Testis (tissue), 2 donors: Measurements from ENCODE around the gene HECA.

Experiments used
- POLR2A ChIP-seq: fragments of 450-650 bp; IDR thresholded peaks from one replicate; pipeline ENCODE4 v1.6.1; 2017; ENCODE audit warnings: antibody characterized with exemption, mild to moderate bottlenecking, moderate library complexity
- TF ChIP-seq, protein P1 (sequence below), 3 experiments: fragments of 450-650 bp in 2 of 3; fragments of 200-600 bp in 1 of 3; sonication (generic) in 1 of 3; IDR thresholded peaks; one replicate each; pipeline ENCODE4 v1.5.1; 2016 to 2019; ENCODE audit warnings: antibody characterized with exemption in 3 of 3, mild to moderate bottlenecking in 2 of 3, moderate library complexity in 1 of 3

DNA sequence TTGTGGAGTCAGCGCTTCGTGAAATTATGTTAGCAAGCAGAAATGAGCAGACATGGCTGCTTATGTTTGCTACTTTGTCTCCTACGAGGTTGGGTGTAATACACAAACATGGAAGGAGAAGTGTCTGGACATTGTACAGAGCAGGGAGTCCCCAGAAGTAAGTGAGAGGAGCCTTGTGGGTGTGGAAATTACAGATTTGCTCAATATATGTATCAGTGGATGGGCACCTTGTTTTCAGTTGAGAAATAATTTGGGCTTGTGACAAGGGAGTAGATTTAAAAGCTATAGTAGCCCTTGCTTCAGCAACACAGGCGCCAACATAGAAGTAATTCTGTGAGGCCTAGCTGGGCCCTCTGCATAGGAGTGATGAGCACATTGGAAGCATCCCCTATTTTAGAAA is 49.2 kb downstream of the HECA start:
- TF ChIP-seq, protein P1, sequence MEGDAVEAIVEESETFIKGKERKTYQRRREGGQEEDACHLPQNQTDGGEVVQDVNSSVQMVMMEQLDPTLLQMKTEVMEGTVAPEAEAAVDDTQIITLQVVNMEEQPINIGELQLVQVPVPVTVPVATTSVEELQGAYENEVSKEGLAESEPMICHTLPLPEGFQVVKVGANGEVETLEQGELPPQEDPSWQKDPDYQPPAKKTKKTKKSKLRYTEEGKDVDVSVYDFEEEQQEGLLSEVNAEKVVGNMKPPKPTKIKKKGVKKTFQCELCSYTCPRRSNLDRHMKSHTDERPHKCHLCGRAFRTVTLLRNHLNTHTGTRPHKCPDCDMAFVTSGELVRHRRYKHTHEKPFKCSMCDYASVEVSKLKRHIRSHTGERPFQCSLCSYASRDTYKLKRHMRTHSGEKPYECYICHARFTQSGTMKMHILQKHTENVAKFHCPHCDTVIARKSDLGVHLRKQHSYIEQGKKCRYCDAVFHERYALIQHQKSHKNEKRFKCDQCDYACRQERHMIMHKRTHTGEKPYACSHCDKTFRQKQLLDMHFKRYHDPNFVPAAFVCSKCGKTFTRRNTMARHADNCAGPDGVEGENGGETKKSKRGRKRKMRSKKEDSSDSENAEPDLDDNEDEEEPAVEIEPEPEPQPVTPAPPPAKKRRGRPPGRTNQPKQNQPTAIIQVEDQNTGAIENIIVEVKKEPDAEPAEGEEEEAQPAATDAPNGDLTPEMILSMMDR (IDR thresholded peaks at IDR 0.05), result no peak
- no peak for TF ChIP-seq POLR2A
